ENCODE results near the gene NUBPL.

The NUBPL gene

GRCh38 chr14:31580234-31580633 lies 19.0 kb downstream of the NUBPL start:
- no peak overlapping the region for H2AFZ ChIP-seq
- H3K36me3 ChIP-seq (ENCODE audit: control insufficient read depth, insufficient read depth, low read length) = no peaks in the 10 kb centered on the region
- TF ChIP-seq CTCF (IDR thresholded peaks at IDR 0.05) = no peak
- no peak overlapping the region for H3K27ac ChIP-seq
- H3K4me2 ChIP-seq (ENCODE audit: low read length) = no peak overlapping the region
- peaks cover 8% of the 10 kb centered on the region for H3K4me1 ChIP-seq
- H3K27me3 ChIP-seq (ENCODE audit: control insufficient read depth, insufficient read depth, low read length) = no peaks in the 10 kb centered on the region
- no peaks in the 10 kb centered on the region for H3K9me3 ChIP-seq (ENCODE audit: control insufficient read depth, low read length)
- H3K79me2 ChIP-seq = peaks cover 4% of the 10 kb centered on the region
- H3K9ac ChIP-seq = no peak overlapping the region
- H3K4me3 ChIP-seq (ENCODE audit: low read depth, low read length) = no peak overlapping the region

GRCh38 chr14:31582286-31582691 lies 21.1 kb downstream of the NUBPL start:
- no peaks in the 10 kb centered on the region for H3K27me3 ChIP-seq (ENCODE audit: control insufficient read depth, insufficient read depth, low read length)
- no peak overlapping the region for H3K4me3 ChIP-seq (ENCODE audit: low read depth, low read length)

GRCh38 chr14:31582836-31583452 lies 21.7 kb downstream of the NUBPL start:
- H3K27me3 ChIP-seq (ENCODE audit: control insufficient read depth, insufficient read depth, low read length) = no peaks in the 10 kb centered on the region
- H3K27ac ChIP-seq = no peak overlapping the region
- no peak overlapping the region for H3K9ac ChIP-seq
- H2AFZ ChIP-seq = no peak overlapping the region
- no peaks in the 10 kb centered on the region for H3K36me3 ChIP-seq (ENCODE audit: control insufficient read depth, insufficient read depth, low read length)
- no peaks in the 10 kb centered on the region for H3K9me3 ChIP-seq (ENCODE audit: control insufficient read depth, low read length)
- H3K4me3 ChIP-seq (ENCODE audit: low read depth, low read length) = no peak overlapping the region
- TF ChIP-seq CTCF (IDR thresholded peaks at IDR 0.05) = no peak
- H3K4me2 ChIP-seq (ENCODE audit: low read length) = no peak overlapping the region
- peaks cover 4% of the 10 kb centered on the region for H3K79me2 ChIP-seq
- peaks cover 8% of the 10 kb centered on the region for H3K4me1 ChIP-seq

More at GRCh38 chr14:31582286-31582691, 21.1 kb downstream of the NUBPL start:
- no peak overlapping the region for H2AFZ ChIP-seq
- H3K79me2 ChIP-seq = peaks cover 4% of the 10 kb centered on the region
- no peak for TF ChIP-seq CTCF (IDR thresholded peaks at IDR 0.05)
- no peaks in the 10 kb centered on the region for H3K36me3 ChIP-seq (ENCODE audit: control insufficient read depth, insufficient read depth, low read length)
- no peaks in the 10 kb centered on the region for H3K9me3 ChIP-seq (ENCODE audit: control insufficient read depth, low read length)
- no peak overlapping the region for H3K9ac ChIP-seq
- no peak overlapping the region for H3K27ac ChIP-seq
- H3K4me2 ChIP-seq (ENCODE audit: low read length) = no peak overlapping the region
- peaks cover 8% of the 10 kb centered on the region for H3K4me1 ChIP-seq

- TF ChIP-seq CTCF (IDR thresholded peaks at IDR 0.05) = no peak
- Histone ChIP-seq H3K27me3 (ENCODE audit: control insufficient read depth, insufficient read depth, low read length) (no peaks in the 10 kb centered on the region), H3K4me1 (no peaks in the 10 kb centered on the region), H3K9ac (no peak overlapping the region), H3K36me3 (ENCODE audit: control insufficient read depth, insufficient read depth, low read length) (no peaks in the 10 kb centered on the region), H3K27ac (no peak overlapping the region), H2AFZ (no peak overlapping the region), H3K4me2 (ENCODE audit: low read length) (no peak overlapping the region), H3K79me2 (no peaks in the 10 kb centered on the region), H3K9me3 (ENCODE audit: control insufficient read depth, low read length) (no peaks in the 10 kb centered on the region), H3K4me3 (ENCODE audit: low read depth, low read length) (no peak overlapping the region)
Observed at GRCh38 chr14:31590206-31590605, 29.0 kb downstream of the NUBPL start.

- Histone ChIP-seq H3K9me3 (ENCODE audit: control insufficient read depth, low read length) (no peaks in the 10 kb centered on the region), H3K4me3 (ENCODE audit: low read depth, low read length) (no peak overlapping the region)
- no peak for TF ChIP-seq CTCF (IDR thresholded peaks at IDR 0.05)
Observed at GRCh38 chr14:31592122-31592521, 30.9 kb downstream of the NUBPL start.

More at GRCh38 chr14:31592122-31592521, 30.9 kb downstream of the NUBPL start:
- Histone ChIP-seq H3K79me2 (no peaks in the 10 kb centered on the region), H3K36me3 (ENCODE audit: control insufficient read depth, insufficient read depth, low read length) (no peaks in the 10 kb centered on the region), H2AFZ (no peak overlapping the region), H3K4me2 (ENCODE audit: low read length) (no peak overlapping the region), H3K27me3 (ENCODE audit: control insufficient read depth, insufficient read depth, low read length) (no peaks in the 10 kb centered on the region), H3K27ac (no peak overlapping the region), H3K9ac (no peak overlapping the region), H3K4me1 (no peaks in the 10 kb centered on the region)
